ENCODE data around the gene ATXN7L3.

ATXN7L3 gene

GRCh38 chr17:44176671-44177501, 22.8 kb downstream of the ATXN7L3 start:
- ChIA-PET POLR2A (no interaction called here), CTCF (interaction anchor here (1.2 to 2.1 kb wide), 2 partner anchors 8 to 9 kb away, joined by 5 to 10 read pairs; no protein-coding TSS in a partner anchor)
- no peak for TF ChIP-seq CTCF (IDR thresholded peaks at IDR 0.05; ENCODE audit: insufficient read depth, low read length, missing control alignments)
- H3K4me3 ChIP-seq (ENCODE audit: low read depth, low read length) = no peak overlapping the region
- DNase-seq (ENCODE audit: low read depth, low spot score) = no peak

GRCh38 chr17:44176257-44176656, 23.4 kb downstream of the ATXN7L3 start:
- ChIA-PET CTCF (interaction anchor here (1.2 to 2.1 kb wide), 2 partner anchors 8 to 9 kb away, joined by 5 to 10 read pairs; no protein-coding TSS in a partner anchor), POLR2A (interaction anchor here (0.6 kb wide), 1 partner anchor 157 kb away, joined by 3 read pairs; no protein-coding TSS in a partner anchor)
- TF ChIP-seq CTCF (IDR thresholded peaks at IDR 0.05; ENCODE audit: insufficient read depth, low read length, missing control alignments) = no peak
- H3K4me3 ChIP-seq (ENCODE audit: low read depth, low read length) = no peak overlapping the region
- no peak for DNase-seq (ENCODE audit: low read depth, low spot score)

DNA sequence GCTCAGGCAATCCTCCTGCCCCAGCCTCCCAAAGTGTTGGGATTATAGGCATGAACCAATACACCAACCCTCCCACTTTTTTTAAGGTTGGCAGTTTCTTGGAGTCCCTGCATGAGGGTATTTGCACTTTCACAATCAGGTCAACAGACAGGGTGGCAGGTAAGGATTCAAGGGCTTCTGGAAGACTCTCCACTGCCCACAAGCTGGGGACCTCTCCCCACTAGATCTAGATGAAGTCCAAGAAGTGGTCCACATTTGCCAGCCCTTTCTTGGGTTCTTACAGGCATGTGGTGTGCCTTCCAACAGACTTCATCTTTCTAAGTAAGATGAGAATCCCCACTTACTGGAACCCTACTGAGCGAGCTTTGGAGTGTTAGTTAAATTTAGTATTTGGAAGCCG, 25.3 kb downstream of the ATXN7L3 start:
- ChIA-PET CTCF (interaction anchor here (1.3 kb wide), 1 partner anchor 35 kb away, joined by 3 read pairs; no protein-coding TSS in a partner anchor), POLR2A (no interaction called here)
- no peak overlapping the region for H3K4me3 ChIP-seq (ENCODE audit: low read depth, low read length)
- DNase-seq (ENCODE audit: low read depth, low spot score) = no peak
- no peak for TF ChIP-seq CTCF (IDR thresholded peaks at IDR 0.05; ENCODE audit: insufficient read depth, low read length, missing control alignments)

GRCh38 chr17:44171931-44172455, 27.7 kb downstream of the ATXN7L3 start:
- no peak overlapping the region for H3K4me3 ChIP-seq (ENCODE audit: low read depth, low read length)
- DNase-seq (ENCODE audit: low read depth, low spot score) = no peak
- POLR2A ChIA-PET = interaction anchor here (1.0 to 1.1 kb wide), 2 partner anchors 14 to 64 kb away, joined by 3 to 4 read pairs; partner anchors contain the start of gene TMUB2
- CTCF ChIA-PET = interaction anchor here (1.6 to 7.8 kb wide), 4 partner anchors 14 to 228 kb away, joined by 3 to 74 read pairs (median 8); partner anchors contain the start of gene PPY
- TF ChIP-seq CTCF (IDR thresholded peaks at IDR 0.05; ENCODE audit: insufficient read depth, low read length, missing control alignments) = no peak

GRCh38 chr17:44170499-44171201, 29.0 kb downstream of the ATXN7L3 start, which contains the start of gene ASB16:
Gene ASB16 (plus strand): TSS chr17:44170704. CDS start chr17:44170790, 86 bp downstream.
- no peak for DNase-seq (ENCODE audit: low read depth, low spot score)
- no peak for TF ChIP-seq CTCF (IDR thresholded peaks at IDR 0.05; ENCODE audit: insufficient read depth, low read length, missing control alignments)
- ChIA-PET POLR2A (interaction anchor here (1.6 kb wide), 1 partner anchor 16 kb away, joined by 5 read pairs; the partner anchor contains the start of gene TMUB2), CTCF (interaction anchor here (0.9 to 7.8 kb wide), 10 partner anchors 9 to 292 kb away, joined by 3 to 74 read pairs (median 6); partner anchors contain the start of genes PPY and TMUB2)
- no peak within 1 kb of the TSS for H3K4me3 ChIP-seq (ENCODE audit: low read depth, low read length)

Data from AG04449 (cell line).